Activated CD4-positive, alpha-beta T cell treated with anti-CD3 and anti-CD28 coated beads for 48 hours (primary cell): ENCODE measurements around the gene PKM.

Experiments used
- DNase-seq: peaks from one replicate; pipeline ENCODE4 v3.0.0-alpha.2; 2020

The PKM gene

DNA sequence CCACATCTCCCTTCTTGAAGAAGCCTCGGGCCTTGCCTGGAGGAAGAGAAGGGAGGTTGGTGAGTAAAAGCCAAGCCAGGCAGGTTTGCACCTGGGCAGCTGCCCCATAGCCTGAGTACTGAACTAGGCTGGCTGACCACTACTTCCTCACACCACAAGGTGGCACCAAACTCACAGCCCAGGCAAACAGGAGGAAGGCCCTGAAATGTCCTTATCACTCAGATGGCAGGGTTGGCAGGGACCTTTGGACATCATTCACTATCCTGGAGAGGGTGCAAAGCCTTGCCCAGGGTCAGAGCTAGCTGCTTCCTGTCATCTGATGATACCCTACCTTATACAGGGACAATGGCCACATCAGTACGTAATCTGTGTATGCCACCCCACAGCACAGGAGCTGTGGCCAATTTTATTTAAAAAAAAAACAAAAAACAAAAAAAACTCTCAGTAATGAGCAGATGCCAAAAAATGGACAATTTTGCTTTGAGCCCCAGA, 31.2 kb downstream of the PKM start:
- DNase-seq = peak; percentile 77

DNA sequence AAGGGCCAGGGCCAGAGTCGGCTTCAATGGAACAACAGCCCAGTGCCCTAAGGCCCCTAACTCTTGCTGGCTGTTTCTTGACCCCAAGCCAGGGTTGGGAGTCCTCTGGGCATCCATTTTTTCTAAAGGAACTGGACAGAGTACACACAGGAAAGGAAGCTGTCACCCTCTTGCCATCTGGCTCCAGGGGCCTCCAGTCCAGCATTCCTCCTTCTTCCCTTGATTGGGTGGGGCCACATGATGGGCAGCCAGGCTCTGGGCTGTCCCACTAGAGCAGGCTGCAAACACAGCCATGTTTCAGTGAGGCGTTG, 31.8 kb downstream of the PKM start:
- no peak for DNase-seq

DNA sequence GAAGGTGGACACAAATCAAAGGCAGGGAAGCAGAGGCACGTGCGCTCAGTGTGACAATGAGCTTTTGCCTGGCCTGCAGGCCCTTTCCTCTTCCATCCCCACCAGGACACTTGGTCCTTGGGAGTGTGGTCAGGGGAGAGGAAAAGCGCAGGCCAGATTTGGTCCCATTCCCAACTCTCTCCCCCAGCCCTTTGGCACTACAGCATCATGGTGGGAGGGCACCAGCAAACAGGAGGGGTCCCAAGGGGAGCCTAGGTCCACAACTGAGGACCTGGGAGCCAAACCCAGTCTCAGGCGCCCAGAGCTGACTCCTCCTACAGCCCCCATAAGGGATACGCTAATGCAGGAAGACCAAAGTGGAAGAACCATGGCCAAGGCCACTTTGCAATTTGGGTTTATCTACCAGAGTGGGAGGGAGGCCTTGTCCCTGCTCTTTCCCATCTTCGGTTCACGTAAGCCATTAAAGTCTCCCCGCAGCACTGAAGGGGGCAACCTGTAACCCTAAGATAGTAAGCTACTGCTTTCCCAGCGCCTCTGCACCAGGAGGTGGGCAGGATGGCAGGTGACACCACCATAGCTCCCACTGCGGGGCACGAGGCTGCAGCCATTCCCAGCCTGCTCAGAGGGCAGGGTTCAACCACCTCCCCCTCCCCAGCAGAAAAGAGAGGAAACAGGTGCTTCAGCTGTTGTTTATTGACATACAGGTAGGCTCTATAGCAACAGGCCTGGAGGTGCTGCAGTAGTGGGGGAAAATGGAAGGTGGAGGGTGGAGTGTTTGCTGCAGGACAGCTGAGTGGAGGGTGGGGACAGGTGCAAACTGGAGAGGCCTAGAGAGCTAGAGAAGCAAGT, 32.4 kb downstream of the PKM start:
- peak; percentile 32 for DNase-seq

DNA sequence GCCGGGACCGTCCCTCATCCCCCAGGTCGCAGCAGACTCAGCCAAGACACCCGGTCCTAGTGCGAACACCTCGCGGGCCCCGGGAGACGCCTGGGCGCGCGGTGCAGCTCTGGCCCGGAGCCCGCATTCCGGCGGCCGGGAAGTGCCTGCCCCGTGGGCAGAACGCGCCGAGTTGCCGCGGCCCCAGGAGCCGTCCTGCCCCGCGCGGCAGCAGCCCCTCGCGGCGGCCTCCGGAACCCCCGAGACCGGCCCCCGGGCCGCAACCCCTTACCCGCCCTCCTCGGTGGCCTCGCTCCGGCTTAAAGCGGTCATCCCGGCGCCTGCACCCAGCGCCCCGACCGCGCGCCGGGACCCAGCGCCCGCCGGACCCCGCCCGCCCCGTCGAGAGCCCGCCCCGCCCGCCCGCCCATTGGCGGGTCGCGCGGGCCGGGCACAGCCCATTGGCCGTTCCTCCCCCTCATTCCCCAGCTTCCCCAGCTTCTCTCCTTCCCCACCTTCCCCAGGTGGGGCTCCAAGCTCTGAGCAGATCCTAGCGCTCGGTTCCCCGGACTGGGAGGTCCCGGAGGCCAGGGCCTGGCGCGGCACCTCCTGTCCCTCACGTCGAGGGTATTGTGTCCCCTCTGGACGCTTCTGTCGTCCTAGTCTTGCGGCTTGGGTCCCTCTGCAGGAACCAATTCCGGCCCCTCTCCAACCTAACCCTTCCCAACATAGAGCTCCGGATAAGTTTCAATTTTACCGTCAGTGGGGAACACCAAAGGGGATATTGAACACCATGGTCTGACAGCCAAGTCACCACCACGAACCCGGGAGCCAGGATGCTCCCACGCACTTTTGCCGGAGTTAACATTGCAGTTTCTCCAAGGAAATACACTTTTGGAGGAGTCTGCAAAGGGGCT, 33.3 kb downstream of the PKM start, which contains the start of gene GRAMD2A:
Gene GRAMD2A, minus strand, starts transcription at position 328 of the 896 bp plus-strand sequence.
- peak; percentile 57 for DNase-seq

DNA sequence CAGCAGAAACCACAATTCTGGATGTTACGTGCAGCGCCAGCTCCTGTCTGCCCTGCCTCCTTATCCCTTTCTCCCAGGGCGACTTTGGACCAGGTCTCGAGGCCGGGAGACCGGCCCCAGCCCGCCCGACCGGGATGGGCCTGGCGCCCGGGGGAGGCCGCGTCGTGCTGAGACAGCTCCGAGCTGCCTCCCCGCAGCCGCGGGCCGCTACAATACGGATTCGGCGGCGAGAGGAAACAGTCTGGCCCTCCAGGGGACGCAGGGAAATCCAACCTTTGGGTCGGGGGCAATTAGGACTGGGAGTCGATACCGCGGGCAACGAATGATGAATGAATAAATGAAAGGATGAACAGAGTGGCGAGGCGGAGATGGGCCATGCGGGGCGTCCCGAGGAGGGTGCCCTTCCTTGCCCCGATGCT, 33.9 kb downstream of the PKM start:
- no peak for DNase-seq

DNA sequence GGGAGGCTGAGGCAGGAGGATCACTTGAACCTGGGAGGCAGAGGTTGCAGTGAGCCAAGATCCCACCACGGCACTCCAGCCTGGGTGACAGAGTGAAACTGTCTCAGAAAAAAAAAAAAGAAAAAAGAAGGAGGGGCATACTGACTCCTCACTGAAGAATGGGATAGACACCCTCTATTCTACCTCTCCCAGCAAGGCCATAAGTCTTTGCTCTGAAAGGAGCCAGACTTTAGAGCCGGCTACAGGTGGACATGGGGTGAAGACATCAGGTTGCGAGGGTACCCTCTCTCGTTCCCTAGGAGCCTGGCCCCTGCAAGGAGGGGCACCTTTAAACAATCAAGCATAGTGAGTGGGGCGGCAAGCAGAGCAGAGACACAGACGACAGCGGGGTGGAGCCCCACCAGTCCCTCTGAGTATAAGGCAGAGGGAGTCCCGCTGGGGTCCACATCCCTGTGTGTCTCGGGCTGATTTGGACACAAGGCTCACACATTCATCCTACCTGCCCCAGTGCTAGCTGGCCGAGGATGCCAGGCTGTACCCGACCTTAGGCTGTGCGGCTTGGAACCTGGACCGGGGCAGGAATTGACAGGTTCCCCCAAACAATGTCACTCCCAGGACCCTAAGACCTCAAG, 34.5 kb downstream of the PKM start:
- DNase-seq = no peak

DNA sequence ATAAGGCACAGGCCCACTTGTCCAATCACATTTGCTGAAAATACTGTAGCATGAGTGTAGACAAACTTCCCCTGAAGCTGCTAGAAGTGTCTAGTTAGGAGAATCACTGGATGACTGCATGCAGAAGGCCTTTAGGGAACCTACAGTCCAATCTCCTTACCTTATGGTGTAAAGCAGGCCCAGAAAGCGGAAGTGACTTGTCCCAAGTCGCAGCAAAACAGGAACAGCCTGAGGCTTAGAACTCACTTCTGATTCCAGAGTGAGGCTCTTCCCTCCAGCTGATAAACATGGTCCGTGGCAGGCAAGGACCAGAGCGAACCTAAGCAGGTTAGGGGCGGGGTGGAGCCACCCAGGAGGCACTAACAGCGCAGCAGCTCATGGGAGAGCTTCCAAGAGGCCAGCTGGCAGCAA, 35.9 kb downstream of the PKM start:
- no peak for DNase-seq

DNA sequence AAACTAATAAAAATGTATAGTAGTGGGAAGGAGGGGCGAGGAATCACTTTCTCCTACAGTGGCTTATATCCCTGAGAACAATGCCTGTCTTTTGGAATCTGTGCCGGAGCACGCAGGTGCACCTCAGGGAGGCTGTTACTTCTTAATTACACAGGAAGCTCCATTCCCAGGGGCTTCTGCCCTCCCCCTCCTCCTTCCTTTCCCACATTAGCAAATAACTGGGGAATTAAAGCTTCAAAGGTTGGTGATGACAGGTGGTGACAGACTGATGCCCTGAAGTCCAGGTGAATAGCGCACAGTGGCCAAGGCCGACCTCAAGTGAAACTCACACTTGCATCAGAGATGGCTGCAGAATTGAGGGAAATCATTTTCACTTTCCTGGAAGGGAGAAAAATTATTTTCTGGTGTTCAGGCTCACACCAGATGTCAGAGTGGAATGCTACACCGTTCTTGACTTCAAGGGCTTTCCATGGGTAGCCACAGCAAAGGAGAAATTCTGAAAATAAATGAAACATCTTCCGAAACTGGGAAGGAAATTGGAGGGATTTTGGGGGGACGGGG, 37.1 kb downstream of the PKM start:
- DNase-seq = no peak

DNA sequence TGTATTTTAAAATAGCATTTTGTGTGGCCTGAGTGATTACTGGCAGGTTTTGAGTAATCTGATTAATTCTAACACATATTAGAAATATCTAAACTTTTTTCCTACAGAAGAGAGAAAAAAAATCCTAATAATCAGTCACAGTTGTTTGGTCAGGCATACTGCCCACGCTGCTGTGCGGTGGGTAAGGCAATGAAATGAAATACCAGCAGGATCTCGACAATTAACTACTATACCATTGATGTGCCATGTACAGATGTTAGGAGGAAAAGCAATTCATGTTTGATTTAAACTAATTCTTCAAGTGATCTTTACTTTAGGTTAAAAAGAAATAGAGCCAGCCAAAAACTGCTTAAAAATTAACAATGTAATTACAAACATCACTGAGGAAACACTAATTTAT, 38.6 kb downstream of the PKM start:
- DNase-seq = no peak

DNA sequence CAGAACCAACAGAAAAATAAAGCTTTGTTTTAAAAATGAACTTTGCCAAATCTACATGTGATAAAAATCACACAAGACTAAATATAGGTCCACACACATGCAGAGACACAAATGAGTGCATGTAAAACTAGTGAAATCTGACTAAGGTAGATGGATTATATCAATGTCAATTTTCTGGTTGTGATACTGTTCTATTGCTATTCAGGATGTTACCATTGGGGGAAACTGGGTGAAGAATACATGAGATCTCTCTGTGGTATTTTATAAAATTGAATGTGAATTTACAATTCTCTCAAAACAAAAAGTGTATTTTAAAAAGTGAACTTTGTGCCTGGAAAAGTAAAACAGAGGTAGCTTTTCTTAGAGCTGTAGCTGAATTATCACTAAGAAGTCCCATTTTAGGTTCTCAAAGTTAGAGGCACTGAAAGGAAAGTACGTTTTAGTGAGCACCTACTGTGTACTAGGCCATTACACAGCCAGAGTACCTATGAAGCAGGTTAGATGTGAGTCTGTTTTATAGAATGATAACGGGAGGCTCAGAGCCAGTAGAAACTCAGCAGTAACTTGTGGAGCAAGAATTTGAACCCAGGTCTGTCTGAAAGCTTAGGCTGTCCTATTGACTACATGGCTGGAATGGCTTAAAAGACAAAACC, 41.6 kb downstream of the PKM start:
- no peak for DNase-seq

DNA sequence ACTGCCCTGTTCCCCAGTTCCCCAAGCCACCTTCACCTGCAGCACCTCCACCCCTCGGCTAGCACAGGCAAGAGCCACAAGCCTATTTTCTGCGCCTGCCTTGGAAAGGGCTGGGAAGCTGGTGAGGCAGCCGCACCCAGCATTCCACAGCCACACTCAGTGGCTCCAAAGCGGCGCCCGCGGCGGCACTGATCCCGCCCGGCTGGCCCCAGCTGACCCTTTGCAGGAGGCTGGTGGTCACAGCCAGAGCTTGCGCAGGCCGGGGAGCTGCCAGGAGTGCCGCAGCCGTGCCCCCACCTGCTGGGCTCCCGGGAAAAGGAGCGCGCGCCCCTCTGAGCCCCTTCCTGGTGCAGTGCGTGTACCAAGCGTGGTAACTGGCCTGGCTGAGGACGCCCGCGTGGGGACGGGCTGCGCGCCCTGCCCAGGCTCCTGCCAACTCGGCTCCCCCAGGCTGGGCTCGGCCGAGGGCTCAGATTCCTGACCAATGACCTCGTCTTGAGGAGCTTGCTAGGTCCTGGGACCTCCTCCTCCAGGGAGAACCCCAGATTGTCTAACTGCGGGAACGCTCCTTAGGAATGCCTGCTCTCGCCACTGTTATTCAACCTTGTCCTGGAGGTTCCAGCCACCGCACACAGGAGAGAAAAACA, 46.7 kb downstream of the PKM start:
- no peak for DNase-seq

DNA sequence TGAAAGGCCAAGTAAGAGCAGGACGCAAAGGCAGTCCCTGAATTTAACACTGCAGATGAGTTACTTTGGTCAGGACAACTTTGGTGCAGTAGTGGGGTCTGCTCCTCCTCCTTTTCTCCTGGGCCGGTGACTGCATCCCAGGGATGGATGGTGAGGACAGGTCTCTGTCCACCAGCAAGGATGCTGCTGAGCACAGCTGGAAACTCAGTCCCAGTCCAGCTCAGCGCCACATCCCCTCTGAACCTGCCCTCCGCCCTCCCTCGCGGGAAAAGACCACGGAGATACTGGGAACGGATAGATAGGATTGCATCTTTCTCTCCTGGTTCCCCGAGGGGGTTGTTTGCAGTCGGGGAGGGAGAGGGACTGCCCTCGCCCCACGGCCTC, 47.2 kb downstream of the PKM start:
- no peak for DNase-seq

DNA sequence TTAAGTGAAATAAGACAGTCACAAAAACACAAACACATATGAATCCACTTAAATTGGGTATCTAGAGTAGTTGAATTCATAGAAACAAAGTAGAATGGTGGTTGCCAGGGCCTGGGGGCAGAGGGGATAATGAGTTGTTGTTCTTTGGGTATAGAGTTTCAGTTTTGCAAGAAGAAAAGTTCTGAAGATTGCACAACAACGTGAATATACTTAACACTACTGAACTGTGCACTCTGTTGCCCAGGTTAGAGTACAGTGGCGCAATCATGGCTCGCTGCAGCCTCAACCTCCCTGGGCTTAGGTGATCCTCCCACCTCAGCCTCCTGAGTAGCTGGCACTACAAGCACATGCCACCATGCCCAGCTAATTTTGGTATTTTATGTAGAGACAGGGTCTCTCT, 48.3 kb downstream of the PKM start:
- DNase-seq = no peak

DNA sequence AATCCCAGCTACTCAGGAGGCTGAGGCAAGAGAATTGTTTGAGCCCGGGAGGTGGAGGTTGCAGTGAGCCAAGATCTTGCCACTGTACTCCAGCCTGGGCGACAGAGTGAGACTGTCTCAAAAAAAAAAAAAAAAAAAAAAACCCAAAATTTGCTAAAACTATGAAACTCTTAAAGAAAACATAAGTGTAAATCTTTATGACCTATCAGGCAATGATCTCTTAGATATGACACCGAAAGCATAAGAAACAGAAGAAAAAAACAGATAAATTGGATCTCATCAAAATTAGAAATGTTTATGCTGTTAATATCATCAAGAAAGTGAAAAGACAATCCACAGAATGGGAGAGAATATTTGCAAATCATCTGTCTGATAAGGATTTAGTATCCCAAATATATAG, 48.7 kb downstream of the PKM start:
- DNase-seq = no peak

DNA sequence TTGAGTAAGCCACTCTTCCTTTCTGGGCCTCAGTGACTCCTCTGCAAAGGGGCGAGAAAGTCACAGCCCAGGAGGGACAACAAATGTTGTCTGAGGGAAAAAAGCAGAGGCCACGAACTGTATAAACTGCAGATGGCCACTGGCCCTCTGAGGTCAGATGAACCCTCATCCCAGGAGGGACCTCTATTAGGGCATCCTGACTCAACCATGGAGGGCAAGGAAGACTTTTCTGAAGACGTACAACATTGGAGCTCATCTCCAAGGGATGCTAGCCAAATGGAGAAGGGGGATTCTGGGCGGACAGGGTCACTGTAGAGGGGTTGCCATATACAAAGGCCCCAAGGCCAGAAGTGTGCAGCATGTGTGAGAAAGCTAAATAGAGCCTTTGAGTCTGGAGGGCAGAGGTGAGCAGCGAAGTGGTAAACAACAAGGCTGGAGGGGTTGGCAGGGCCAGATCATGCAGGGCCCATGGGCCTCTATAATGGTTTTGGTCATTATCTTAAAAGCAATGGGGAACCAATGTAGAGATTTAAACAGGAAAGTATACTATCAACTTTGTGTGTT, 50.1 kb downstream of the PKM start:
- no peak for DNase-seq

DNA sequence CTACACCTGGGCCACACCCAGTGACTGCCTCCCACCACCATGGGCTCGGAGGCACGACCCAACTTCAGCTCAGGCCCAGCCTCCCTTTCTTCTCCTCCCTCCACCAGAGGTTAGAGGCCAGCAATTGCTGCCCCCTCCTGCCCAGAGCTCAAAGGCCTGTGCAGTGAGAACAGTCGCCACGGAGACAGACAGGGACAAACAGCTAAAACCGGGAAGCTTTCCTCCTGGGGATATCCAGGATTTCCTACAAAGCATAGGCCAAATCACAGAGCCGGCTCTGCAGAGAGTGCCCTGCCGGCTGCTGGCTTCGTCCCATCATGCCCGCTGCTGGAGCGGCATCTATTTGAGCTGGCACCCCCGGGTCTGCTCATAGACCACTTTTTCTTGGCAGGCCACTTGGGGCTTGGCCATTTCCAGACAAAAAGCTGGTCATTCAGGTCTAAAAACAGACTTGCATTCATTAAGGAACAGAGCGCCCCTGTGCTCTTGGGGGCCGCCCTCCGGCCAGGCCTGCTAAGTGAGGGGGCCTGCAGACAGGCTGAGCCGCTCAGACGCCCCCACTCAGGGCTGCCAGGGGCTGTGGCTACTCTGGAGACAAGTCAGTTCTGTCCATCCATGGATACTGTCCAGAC, 50.9 kb downstream of the PKM start:
- DNase-seq = no peak

DNA sequence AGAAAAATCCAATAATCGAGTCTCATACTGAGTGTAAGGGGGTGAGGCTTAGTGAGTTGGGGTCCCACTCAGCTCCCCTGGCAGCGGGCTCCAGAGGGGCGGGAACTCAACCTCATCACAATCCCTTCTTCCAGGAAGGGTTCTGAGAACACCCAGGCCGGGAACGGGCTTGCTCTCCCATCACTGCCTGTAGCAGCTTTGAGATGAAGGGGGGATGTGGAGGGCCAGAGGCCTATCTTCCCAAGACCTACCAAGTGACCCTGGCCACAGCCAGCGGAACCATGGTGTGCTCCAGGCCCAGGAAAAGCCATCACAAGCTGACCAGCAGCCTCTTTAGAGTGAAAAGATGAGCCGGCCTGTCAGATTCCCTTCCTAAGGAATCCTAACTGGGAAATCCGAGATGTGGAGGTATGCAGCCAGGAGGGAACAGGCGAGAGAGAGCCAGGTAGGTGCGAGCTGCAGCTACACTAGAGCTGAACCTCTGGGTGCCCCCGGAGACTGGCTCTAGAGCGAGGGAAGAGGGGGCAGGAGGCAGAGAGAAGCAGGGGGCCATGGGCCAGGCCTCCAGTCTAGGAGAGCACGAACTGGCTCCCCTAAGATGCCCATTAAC, 51.9 kb downstream of the PKM start:
- no peak for DNase-seq

DNA sequence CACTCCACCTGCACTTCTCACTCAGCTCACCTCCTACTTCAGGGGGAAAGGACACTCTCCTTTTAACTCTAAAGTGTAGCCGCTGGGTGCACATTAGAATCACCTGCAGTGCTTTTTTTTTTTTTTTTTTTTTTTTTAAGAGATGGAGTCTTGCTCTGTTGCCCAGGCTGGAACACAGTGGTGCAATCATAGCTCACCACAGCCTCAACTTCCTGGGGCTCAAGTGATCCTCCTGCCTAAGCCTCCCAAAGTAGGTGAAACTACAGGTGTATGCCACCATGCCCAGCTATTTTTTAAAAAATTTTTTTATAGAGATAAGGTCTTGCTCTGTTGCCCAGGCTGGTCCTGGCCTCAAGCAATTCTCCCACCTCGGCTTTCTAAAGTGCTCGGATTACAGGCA, 54.2 kb downstream of the PKM start:
- no peak for DNase-seq

DNA sequence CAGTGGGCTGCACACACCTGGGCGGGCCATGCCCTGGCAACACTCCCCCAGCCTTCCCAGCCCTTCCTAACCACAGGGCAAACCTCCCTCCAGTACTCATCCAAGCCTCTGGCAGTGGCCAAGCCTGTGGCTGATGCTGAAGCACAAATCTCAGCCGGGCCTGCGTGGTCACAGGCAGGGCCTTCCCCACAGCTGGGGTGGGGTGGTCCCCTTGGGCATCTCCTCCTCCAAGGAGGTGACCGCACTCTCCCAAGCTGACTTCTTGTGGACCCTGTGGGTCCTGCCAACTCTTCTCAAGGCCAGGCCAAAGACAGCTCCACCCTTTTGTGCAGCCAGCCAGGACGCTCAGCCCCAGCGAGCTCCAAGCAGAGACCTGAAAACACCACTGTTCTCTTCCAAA, 54.8 kb downstream of the PKM start:
- no peak for DNase-seq

DNA sequence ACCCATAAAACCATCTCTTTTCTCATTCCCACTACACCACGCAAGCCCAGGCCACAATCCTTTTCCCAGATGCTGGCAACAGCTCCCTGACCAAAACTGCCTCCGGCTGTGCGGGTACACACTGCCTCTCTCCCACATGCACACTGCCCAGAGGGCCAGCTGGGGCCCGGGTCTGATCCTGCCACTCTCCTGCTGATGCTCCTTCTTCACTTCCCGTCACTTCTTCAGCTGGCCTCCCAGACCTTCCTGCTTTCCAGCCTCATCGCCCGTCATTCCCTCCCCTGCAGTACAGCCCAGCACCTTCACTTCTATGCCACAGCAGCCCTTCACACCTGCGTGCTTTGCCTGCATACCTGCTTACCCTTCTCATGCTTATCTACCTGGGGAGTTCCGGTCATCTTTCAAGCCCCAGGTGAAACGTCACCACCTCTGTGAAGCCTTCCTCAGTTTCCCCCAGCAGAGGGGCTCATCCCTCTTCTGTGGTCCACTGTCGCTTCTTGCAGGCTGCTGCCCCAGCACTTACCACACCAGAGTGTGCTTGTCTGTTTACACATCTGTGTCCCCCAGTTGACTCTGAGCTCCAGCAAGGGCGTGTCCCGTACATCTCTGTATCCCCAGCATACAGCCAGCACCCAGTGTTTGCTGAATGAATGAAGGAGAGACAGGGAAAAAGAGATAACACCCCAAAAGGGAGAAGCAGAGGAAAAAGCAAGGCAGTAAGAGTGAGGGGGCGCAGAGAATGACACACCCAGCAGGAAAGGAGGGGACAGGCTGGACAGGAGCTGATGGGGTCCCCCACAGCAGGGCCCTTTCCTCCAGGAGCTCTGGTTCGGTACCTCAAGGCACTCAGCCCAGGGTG, 55.6 kb downstream of the PKM start:
- DNase-seq = no peak
